ENCODE data around the gene TRIM54. TPM values are rescaled to one million over a fixed set of nuclear protein-coding genes. Genes with fewer than 3 reads are reported as not detected.

The TRIM54 gene
- total RNA-seq, 1 donor from 2014 or later = not detected

- Histone ChIP-seq H3K4me1 (peaks cover 20% of the 10 kb centered on the region), H3K27me3 (peaks cover 37% of the 10 kb centered on the region), H3K36me3 (peaks cover 14% of the 10 kb centered on the region), H3K4me3 (no peak overlapping the region), H3K27ac (no peak overlapping the region), H3K9me3 (no peaks in the 10 kb centered on the region)
- TF ChIP-seq, protein P1, sequence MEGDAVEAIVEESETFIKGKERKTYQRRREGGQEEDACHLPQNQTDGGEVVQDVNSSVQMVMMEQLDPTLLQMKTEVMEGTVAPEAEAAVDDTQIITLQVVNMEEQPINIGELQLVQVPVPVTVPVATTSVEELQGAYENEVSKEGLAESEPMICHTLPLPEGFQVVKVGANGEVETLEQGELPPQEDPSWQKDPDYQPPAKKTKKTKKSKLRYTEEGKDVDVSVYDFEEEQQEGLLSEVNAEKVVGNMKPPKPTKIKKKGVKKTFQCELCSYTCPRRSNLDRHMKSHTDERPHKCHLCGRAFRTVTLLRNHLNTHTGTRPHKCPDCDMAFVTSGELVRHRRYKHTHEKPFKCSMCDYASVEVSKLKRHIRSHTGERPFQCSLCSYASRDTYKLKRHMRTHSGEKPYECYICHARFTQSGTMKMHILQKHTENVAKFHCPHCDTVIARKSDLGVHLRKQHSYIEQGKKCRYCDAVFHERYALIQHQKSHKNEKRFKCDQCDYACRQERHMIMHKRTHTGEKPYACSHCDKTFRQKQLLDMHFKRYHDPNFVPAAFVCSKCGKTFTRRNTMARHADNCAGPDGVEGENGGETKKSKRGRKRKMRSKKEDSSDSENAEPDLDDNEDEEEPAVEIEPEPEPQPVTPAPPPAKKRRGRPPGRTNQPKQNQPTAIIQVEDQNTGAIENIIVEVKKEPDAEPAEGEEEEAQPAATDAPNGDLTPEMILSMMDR (IDR thresholded peaks at IDR 0.05) = no peak
- no peak for DNase-seq
- intact Hi-C loops (cut with DNase I) = no loop called here
- no peak for ATAC-seq
Measured at GRCh38 chr2:27307287-27307544, 25.0 kb downstream of the TRIM54 start.

- H3K4me1 ChIP-seq = peaks cover 20% of the 10 kb centered on the region
- TF ChIP-seq, protein P1 (IDR thresholded peaks at IDR 0.05) = no peak
- ATAC-seq (peak; percentile 5), DNase-seq (no peak)
- H3K27me3 ChIP-seq = peaks cover 37% of the 10 kb centered on the region
- no peaks in the 10 kb centered on the region for H3K9me3 ChIP-seq
- peaks cover 14% of the 10 kb centered on the region for H3K36me3 ChIP-seq
- intact Hi-C loops (cut with DNase I) = no loop called here
- H3K27ac ChIP-seq = no peak overlapping the region
- H3K4me3 ChIP-seq = no peak overlapping the region
Measured at GRCh38 chr2:27307545-27308358, 25.5 kb downstream of the TRIM54 start.

GRCh38 chr2:27308359-27308881 is 26.2 kb downstream of the TRIM54 start, which contains the start of gene UCN:
UCN (minus strand) TSS chr2:27308445; CDS start chr2:27307895, 550 bp downstream.
- H3K4me3 ChIP-seq = no peak within 1 kb of the TSS
- TF ChIP-seq, protein P1 (IDR thresholded peaks at IDR 0.05) = no peak
- H3K27me3 ChIP-seq = peaks cover 37% of the 10 kb centered on the region
- H3K36me3 ChIP-seq = peaks cover 14% of the 10 kb centered on the region
- intact Hi-C loops (cut with DNase I) = no loop called here
- no peaks in the 10 kb centered on the region for H3K9me3 ChIP-seq
- H3K27ac ChIP-seq = no peak within 1 kb of the TSS
- peaks cover 20% of the 10 kb centered on the region for H3K4me1 ChIP-seq
- ATAC-seq = peak; percentile 7
- no peak for DNase-seq

DNA sequence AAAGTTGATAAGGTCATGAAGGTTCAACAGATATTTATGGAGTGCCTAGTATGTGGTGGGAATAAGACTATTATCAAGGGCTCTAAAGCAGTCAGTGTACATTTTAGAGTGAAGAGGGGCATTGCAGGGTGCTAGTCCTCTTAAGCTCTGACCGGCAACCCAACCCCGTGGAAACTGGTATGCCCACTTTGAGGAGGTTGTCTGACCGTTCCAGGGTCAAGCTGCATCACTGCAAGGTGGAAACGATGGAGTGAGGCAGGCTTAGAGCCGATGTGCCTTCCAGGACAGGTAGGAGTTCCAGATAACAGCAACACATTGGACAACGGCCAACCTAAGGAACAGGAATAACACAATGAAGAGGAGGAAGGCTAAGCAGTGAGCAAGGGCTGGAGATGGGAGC is 27.4 kb downstream of the TRIM54 start:
- Histone ChIP-seq H3K4me1 (peaks cover 20% of the 10 kb centered on the region), H3K27ac (no peak overlapping the region), H3K27me3 (peaks cover 37% of the 10 kb centered on the region), H3K36me3 (peaks cover 14% of the 10 kb centered on the region), H3K4me3 (no peak overlapping the region), H3K9me3 (no peaks in the 10 kb centered on the region)
- intact Hi-C loops (cut with DNase I) = no loop called here
- ATAC-seq (no peak), DNase-seq (peak; percentile 2)
- TF ChIP-seq, protein P1 (IDR thresholded peaks at IDR 0.05) = no peak

GRCh38 chr2:27312152-27312551 is 29.9 kb downstream of the TRIM54 start:
- peaks cover 21% of the 10 kb centered on the region for H3K36me3 ChIP-seq
- no peak overlapping the region for H3K4me3 ChIP-seq
- no peak for ATAC-seq
- H3K9me3 ChIP-seq = no peaks in the 10 kb centered on the region
- H3K27me3 ChIP-seq = peaks cover 19% of the 10 kb centered on the region
- DNase-seq = no peak
- no peak overlapping the region for H3K27ac ChIP-seq
- TF ChIP-seq, protein P1 (IDR thresholded peaks at IDR 0.05) = no peak
- H3K4me1 ChIP-seq = peaks cover 9% of the 10 kb centered on the region
- intact Hi-C loops (cut with DNase I) = no loop called here

Data from upper lobe of right lung (tissue), 1 donor.